GM21390 (cell line): ENCODE data around the gene GPR150.
"Not testable (repeated sequence)": the region's sequence is repeated elsewhere in the genome, so short reads cannot be mapped to it uniquely, and the experiment has no call there.

Experiments
- ATAC-seq: cut with Tn5 transposase; IDR thresholded peaks from one replicate; pipeline ENCODE4 v1.9.1; 2021; ENCODE audit not compliant: unreplicated experiment

Gene GPR150

GRCh38 chr5:95623706-95624105, 3.8 kb downstream of the GPR150 start:
- ATAC-seq: no peak

DNA sequence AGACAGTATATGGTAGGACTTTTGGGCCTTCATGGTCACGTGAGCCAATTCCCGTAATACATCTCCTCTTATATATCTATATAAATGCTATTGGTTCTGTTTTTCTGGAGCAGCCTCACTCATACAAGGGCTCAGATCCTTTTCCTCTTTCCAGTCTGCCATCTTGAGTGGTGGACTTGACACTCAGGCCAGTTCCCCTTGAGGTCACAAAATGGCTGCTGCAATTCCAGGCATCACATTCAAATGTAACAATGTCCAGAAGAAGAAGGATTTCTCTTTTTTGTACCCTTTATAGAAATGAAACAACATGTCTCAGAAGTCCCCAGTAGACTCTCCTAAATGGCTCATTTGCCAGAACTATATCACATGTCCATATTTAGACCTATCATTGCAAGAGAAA, 4.5 kb downstream of the GPR150 start:
- no peak for ATAC-seq

- ATAC-seq: no peak
Observed at GRCh38 chr5:95626701-95627100, 6.8 kb downstream of the GPR150 start.

GRCh38 chr5:95627971-95628810, 8.3 kb downstream of the GPR150 start:
- no peak for ATAC-seq

DNA sequence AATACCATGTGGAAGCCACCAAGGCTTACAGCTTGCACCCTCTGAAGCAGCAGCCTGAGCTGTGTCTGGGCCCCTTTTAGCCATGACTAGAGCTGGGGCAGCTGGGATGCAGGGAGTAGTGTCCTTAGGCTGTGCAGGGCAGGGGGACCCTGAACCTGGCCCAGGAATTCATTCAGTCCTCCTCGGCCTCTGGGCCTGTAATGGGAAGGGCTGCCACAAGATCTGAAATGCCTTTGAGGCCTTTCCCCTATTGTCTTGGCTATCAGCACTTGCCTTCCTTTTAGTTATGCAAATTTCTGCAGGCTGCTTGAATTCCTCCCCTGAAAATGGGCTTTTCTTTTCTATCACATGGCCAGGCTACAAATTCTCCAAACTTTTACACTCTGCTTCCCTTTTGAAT, 9.0 kb downstream of the GPR150 start:
- ATAC-seq: no peak

DNA sequence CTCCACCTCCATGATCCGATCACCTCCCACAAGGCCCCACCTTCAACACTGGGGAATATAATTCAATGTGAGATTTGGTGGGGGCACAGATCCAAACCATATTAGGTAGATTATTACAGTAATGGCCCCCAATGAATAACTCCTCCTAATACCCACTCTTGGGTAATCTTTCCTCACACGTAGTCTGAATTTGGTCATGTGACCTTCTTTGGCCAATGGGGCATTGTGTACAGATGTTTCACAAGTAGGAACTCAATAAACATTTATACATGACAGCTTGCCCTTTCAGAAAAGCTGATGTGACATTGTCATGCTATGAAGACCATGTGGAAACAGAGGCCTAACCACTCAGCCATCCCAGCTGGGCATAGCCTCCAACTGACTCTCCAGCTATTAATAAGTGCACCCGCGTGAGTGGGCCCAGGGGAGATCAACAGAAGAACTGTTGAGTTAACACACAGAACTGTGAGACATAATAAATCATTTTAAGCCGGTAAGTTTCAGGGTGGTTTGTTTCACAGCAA, 10.6 kb downstream of the GPR150 start:
- ATAC-seq: no peak

DNA sequence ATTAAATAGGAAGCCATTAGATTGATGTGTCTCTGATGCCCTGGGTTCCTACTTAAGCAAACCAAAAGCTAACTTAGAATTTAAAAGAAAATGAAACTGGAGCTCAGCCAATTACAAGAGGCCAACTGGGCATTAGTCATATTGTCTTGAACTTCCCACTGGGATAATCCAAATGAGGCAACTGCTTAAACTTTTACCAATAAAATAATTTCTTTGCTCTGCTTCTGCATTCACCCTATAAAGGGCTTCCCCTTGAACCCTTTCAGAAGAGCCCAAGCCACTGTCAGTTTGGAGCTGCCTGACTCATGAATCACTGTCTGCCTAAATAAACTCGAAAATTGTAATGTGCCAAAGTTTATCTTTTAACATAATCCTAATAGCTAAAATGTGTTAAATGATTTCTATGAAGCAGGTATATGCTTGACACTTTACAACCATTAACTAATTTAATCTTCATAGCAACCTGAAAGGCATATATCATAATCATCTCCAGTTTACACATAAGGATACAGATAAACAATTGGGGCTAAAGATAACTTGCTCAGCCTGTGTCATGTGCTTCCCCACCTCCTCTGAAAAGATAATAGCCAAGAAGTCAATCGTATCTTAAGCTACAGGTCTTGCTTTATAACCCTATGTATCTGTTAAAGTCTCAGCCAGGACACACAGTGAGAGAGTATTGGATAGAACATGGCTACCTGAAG, 11.5 kb downstream of the GPR150 start:
- ATAC-seq: no peak

DNA sequence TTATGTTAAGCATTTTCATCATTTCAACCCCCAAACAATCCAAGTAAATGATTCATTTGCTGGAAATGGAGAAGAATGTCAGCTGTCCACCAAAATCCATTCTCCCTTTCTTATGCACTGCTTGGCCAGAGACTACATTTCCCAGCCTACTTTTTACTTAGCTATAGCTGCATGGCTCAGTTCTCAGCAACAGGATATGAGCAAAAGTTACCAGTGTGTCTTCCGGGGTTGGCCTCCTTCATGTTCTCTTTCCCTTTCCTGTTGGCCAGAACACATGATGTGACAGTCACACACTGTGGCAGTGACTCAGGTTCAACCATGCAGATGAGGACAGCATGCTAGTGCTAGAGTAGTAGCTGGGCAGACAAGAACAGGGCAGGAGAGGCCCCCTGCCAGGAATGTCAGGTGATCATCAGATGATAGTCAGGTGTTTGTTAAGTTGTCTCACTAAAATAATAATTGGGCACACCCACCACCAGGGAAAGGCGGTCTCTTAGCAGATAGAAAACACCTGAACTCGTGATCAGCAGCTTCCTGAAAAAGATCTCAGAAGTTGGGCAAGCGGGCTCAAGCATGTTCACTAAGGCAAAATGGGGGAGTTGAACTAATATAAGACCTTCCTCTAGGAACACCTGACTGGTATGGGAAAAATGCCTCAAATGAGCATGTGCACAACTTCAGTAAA, 12.2 kb downstream of the GPR150 start:
- ATAC-seq: peak; percentile 97

DNA sequence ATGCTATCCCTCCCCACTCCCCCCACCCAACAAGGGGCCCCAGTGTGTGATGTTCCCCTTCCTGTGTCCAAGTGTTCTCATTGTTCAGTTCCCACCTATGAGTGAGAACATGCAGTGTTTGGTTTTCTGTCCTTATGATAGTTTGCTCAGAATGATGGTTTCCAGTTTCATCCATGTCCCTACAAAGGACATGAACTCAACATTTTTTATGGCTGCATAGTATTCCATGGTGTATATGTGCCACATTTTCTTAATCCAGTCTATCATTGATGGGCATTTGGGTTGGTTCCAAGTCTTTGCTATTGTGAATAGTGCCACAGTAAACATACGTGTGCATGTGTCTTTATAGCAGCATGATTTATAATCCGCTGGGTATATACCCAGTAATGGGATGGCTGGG, 13.1 kb downstream of the GPR150 start:
- ATAC-seq: not testable (repeated sequence)

GRCh38 chr5:95633671-95634070, 13.8 kb downstream of the GPR150 start:
- ATAC-seq: no peak

GRCh38 chr5:95634081-95634480, 14.2 kb downstream of the GPR150 start:
- ATAC-seq: no peak

GRCh38 chr5:95638632-95639031, 18.7 kb downstream of the GPR150 start:
- ATAC-seq: peak; percentile 68

DNA sequence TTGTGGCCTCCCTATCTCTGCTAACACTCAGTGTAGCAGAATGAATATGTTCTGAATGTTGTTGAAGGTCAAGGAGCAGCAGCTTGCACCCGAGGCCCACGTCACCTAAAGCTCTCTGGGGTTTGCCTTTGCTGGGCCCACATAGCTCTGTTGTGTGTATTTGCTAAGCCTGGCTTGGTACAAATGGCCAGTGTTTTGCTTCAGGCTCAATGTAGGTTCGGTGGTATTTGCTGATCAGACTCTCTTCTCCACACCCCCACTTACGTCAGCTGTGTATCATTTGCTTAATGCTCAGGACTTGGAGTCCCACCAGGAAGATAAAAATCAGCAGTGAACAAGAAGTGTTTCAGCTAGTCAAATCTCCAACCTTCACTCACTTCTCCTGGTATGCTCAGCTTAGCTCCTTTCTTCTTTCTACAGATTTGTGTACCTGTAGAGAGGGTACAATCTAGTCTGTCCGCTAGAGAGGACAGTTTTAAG, 21.9 kb downstream of the GPR150 start:
- ATAC-seq: no peak

- no peak for ATAC-seq
Observed at GRCh38 chr5:95643152-95643551, 23.3 kb downstream of the GPR150 start.

GRCh38 chr5:95644351-95645042, 24.6 kb downstream of the GPR150 start:
- peak; percentile 42 for ATAC-seq

DNA sequence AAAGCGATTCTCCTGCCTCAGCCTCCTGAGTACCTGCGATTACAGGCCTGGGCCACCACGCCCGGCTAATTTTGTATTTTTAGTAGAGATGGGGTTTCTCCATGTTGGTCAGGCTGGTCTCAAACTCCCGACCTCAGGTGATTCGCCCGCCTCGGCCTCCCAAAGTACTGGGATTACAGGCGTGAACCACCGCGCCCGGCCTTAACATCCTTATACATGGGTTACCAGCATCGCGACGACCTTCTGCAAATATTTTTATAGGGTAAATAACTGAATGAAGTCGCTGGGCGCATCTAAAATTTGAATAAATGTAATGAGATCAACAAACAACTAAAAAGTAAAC, 26.3 kb downstream of the GPR150 start:
- not testable (repeated sequence) for ATAC-seq

GRCh38 chr5:95646569-95647431, 26.9 kb downstream of the GPR150 start, which contains the start of gene RFESD:
RFESD (plus strand) TSS chr5:95646777; CDS start chr5:95652272, 5,495 bp downstream.
- ATAC-seq: peak; percentile 97

GRCh38 chr5:95647886-95648860, 28.3 kb downstream of the GPR150 start:
- ATAC-seq: no peak

DNA sequence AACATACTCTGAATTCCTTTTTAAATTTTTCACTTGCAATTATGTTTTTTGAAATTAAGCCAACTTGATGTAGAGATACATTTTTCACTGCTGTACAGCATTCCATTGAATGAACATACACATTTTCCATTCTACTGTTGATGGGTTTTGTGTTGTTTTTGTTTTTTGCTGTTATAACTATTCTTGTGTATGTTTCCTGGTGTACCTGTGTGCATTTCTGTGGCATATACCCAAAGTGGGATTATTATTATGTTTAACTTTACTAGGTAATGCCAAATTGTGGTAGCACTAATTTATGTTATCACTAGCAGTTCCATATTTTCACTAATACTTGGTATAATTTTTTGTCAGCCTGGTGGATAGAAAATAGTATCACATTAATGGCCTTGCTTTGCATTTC, 29.4 kb downstream of the GPR150 start:
- ATAC-seq: no peak
